Sciatic nerve (tissue), 2 donors: Measurements from ENCODE around the gene SMAD5. TPM values are rescaled to one million over a fixed set of nuclear protein-coding genes. Genes with fewer than 3 reads are reported as not detected.

Experiments used
- ATAC-seq: fragments of 200-7000 bp; cut with Tn5 transposase; one replicate; pipeline ENCODE4 v1.9.1; 2020; ENCODE audit warnings: mild to moderate bottlenecking, moderate library complexity
- DNase-seq: peaks from one replicate; pipeline ENCODE4 v3.0.0-alpha.2; 2020; ENCODE audit warnings: low spot score
- intact Hi-C: fragments of 100-400 bp; cut with DNase I; formaldehyde crosslinking; loops from one replicate; pipeline ENCODE4 v1.14.2; 2022
- total RNA-seq: library from RNA; stranded (reverse); fragmentation: NEBNext Ultra II Directional; extraction: Animal tissue kit (Norgen Biotek cat#: 25700); gene quantifications from one replicate; pipeline ENCODE4 v1.2.1, GENCODE V29; 2021
- donor health status: DM: no; HTN: no; CAD: no.
- donor health status: DM: no; HTN: no; CAD: no.

Gene SMAD5
- 114 TPM for total RNA-seq

- intact Hi-C loops: no loop called here
- DNase-seq: peak; percentile 98
- ATAC-seq: peak; percentile 99
These were observed at the start of gene SMAD5 for GRCh38 chr5:136132557-136133221. Gene SMAD5 (plus strand): TSS chr5:136132845. CDS start chr5:136153761, 20,916 bp downstream.

- intact Hi-C loops: no loop called here
- ATAC-seq (no peak), DNase-seq (no peak)
These were observed 47.9 kb upstream of the SMAD5 start for GRCh38 chr5:136084698-136085097.

DNA sequence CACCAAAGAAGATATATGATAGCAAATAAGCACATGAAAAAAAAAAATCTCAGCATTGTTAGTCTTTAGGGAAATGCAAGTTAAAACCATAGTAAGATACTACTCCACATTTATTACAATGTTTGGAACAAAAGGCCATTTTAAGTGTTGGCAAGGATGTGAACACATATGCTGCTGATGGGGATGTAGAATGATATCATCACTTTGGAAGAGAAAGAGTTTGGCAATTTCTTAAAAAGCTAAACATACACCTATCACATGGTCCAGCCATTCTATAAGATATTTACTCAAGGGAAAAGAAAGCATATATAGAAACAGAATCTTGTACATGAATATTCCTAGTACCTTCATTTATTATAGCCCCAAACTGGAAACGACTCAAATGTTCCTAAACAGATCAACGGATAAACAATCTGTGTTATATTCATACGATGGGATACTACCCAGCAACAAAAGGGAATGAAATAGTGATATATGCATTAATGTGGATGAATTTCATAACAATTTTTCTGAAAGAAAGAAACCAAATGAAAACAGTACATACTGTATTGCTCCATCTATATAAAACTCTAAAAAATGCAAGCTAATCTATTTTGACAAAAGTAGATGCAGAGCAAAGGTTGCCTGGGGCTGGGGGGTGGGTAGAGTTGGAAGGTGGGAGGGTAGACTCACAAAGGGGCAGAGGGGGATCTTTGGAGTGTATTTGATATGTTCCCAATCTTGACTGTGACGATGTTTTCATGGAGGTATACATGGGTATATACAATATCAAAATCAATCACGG is 45.7 kb upstream of the SMAD5 start:
- no peak for DNase-seq
- ATAC-seq: no peak
- intact Hi-C loops: no loop called here

DNA sequence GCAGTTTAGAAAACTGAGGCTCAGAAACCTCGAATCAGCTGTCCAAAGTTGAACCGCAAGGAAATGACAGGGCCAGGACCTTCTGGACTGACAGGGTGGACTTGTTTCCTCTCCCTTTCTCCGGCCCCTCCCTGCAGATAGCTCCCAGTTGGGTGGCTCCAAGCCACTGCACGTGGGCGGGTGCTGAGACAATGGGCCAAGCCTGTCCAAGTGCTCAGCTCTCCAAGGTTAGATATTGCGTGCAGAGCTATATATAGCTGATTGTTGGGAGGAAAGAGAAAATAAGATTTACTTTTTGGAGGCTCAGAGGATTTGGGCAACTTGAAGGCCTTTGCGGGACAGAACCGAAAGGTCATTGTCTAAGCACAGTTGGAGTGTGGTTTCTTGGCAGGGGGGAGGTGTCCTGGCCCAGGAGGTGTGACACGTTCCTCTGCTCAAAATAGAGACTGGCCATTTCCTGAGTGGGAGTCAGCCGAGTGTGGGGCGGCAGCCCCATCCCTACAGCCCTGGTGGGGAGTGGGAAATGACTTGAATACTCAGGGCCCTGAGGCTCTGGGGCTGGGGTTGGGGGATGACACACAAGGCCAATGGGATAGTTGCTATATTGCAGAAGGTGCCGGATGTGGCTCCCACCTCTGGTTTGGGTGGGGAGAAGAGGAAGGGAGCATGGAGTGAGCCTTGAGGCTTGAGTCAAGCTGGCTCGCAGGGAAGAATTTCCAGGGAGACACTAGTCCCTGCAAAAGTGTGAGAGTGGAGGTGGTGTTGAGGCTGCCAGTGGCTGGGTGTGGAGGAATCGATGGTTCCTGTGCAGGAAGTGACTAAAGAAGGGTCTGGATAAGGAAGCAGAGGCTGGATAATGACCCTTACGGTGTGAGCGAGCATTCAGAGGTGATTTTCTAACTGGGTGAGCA is 44.4 kb upstream of the SMAD5 start:
- DNase-seq: peak; percentile 72
- intact Hi-C loops: no loop called here
- ATAC-seq: peak; percentile 95

GRCh38 chr5:136089791-136090190 is 42.9 kb upstream of the SMAD5 start:
- intact Hi-C loops: no loop called here
- no peak for DNase-seq
- no peak for ATAC-seq

DNA sequence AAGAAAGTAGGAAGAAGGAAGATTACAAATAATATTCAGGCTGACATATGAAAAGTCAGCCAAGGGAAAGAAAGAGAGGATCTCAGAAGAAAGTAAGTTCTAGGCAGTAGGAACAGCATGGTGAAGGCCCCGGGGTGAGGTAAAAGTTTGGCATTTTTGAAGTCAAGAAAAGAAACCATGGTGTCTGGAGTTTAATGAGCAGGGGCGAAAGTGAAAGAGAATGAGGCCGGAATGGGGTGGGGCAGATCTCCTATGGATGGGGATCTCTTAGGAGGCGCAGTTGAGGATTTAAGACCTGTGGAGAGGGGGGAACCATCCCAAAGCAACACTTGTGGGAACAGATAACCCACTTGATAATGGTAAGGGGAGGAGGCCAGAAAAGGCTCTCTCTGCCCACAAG is 42.3 kb upstream of the SMAD5 start:
- ATAC-seq (no peak), DNase-seq (no peak)
- intact Hi-C loops: no loop called here

- DNase-seq: no peak
- intact Hi-C loops: no loop called here
- ATAC-seq: no peak
These were observed 38.3 kb upstream of the SMAD5 start for GRCh38 chr5:136094189-136094912.

- intact Hi-C loops: no loop called here
- no peak for ATAC-seq
- no peak for DNase-seq
These were observed 37.6 kb upstream of the SMAD5 start for GRCh38 chr5:136094913-136095641.

- ATAC-seq (no peak), DNase-seq (no peak)
- intact Hi-C loops: no loop called here
These were observed 34.5 kb upstream of the SMAD5 start for GRCh38 chr5:136098176-136098575.

DNA sequence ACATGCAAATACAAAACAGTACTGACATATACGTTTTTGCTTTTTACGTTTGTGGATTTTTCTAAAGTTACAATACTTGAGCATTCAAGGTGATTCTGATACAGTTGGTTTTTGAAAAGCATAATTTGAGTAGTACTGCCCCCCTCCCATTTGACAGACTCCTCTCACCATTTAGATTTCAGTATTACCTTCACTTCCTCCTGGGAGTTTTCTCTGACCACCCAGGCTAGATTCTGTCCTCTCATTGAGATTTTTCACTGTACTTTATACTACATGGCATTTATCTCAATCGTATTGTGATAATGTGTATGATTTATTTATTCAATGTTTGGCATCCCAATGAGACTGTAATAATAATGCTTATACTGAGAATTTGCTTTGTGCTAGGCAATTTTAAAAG is 32.8 kb upstream of the SMAD5 start:
- no peak for DNase-seq
- intact Hi-C loops: no loop called here
- no peak for ATAC-seq

DNA sequence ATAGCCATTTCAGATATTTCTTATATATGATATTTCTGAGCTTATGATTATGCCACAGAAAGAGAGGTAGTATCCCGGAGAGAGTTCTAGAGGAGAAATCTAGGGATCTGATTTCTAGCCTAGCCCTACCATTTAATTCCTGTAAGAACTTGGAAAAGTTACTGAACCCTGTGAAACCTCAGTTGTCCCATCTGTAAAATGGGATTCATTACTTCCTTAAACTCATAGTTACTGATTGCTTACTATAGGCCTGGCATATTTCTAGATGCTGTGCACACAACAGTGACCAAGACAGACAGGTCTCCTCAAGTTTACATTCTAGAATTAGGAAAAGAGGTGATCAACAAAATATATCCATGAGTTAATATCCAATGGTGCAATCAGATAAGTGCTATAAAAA is 30.8 kb upstream of the SMAD5 start:
- no peak for ATAC-seq
- DNase-seq: no peak
- intact Hi-C loops: no loop called here

DNA sequence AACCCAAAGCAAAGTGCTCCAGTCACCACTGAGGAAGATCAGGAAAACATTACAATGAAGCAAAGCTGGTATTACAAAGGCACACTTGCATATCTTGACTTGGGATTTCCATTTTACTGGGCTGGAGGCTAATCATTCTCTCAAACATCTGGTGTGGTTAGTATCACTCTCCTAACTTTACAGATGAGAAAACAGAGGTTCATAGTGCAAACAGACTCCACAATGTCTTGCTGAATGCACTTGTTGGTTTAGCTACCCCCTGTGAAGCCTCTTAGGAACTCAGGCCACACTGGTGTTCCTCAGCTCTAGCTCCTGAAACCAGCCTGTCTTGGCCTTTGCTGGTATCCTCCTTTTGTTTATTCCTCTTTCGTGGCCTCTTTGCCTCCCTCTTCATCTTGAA is 29.5 kb upstream of the SMAD5 start:
- DNase-seq: no peak
- ATAC-seq: no peak
- intact Hi-C loops: no loop called here

- peak; percentile 50 for ATAC-seq
- DNase-seq: no peak
- intact Hi-C loops: no loop called here
These were observed 28.2 kb upstream of the SMAD5 start for GRCh38 chr5:136104306-136104965.

GRCh38 chr5:136106351-136107031 is 26.2 kb upstream of the SMAD5 start:
- DNase-seq (no peak), ATAC-seq (no peak)
- intact Hi-C loops: no loop called here

DNA sequence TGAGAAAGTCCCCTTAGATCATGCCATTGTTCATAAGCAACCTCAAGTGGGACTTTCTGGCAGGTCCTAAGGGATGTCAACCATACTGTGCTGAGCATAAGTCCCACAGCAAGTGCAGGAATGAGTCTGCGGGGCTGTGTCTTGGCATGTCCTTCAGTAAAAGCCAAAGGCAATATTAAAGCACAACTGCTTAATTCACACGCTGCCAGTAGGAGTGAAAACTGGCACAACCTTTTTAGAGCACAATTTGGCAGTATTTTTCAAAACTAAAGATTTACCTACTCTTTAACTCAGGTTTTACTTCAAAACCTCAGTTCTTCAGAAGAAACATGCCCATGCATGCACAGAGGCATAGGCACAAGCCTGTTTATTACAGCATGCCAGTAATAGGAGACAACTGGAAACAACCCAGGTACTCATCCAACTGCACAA is 24.4 kb upstream of the SMAD5 start:
- intact Hi-C loops: no loop called here
- no peak for DNase-seq
- no peak for ATAC-seq

- DNase-seq (no peak), ATAC-seq (no peak)
- intact Hi-C loops: no loop called here
These were observed 23.9 kb upstream of the SMAD5 start for GRCh38 chr5:136108766-136109165.

GRCh38 chr5:136109453-136110135 is 23.1 kb upstream of the SMAD5 start:
- DNase-seq (no peak), ATAC-seq (no peak)
- intact Hi-C loops: no loop called here
